ENCODE data around the gene VDR. TPM values are rescaled to one million over a fixed set of nuclear protein-coding genes. Genes with fewer than 3 reads are reported as not detected.

Gene VDR
- polyA plus RNA-seq, 1 donor from 2014 or later, result not detected

DNA sequence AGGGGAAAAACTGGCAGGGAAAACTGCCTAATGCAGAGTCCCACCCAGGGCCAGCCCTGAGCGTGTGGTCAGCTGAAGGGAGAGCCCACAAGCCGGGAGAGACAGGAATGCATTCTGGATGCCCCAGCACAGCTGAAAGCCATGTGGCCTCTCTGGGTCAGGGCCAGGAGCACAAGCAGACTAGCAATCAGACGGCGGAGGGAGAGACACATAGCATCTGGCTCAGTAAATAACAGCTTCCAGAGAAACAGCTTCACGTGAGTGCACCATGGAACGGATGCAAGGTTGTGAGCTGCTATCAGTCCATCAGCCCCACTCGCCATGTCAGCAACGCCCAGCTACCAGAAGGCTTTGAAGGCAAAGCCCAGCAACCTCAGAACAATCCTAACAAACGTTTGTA is 30.4 kb upstream of the VDR start:
- no peak for TF ChIP-seq REST (IDR thresholded peaks at IDR 0.05; ENCODE audit: borderline replicate concordance)
- no peak for TF ChIP-seq EP300 (conservative IDR thresholded peaks at IDR 0.05; ENCODE audit: poor library complexity, severe bottlenecking)
- no peak for TF ChIP-seq SMC3 (conservative IDR thresholded peaks at IDR 0.05; ENCODE audit: poor library complexity)
- TF ChIP-seq, protein P1, sequence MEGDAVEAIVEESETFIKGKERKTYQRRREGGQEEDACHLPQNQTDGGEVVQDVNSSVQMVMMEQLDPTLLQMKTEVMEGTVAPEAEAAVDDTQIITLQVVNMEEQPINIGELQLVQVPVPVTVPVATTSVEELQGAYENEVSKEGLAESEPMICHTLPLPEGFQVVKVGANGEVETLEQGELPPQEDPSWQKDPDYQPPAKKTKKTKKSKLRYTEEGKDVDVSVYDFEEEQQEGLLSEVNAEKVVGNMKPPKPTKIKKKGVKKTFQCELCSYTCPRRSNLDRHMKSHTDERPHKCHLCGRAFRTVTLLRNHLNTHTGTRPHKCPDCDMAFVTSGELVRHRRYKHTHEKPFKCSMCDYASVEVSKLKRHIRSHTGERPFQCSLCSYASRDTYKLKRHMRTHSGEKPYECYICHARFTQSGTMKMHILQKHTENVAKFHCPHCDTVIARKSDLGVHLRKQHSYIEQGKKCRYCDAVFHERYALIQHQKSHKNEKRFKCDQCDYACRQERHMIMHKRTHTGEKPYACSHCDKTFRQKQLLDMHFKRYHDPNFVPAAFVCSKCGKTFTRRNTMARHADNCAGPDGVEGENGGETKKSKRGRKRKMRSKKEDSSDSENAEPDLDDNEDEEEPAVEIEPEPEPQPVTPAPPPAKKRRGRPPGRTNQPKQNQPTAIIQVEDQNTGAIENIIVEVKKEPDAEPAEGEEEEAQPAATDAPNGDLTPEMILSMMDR (IDR thresholded peaks at IDR 0.05; ENCODE audit: poor library complexity, severe bottlenecking), result no peak
- TF ChIP-seq EZH2 (IDR thresholded peaks at IDR 0.05; ENCODE audit: borderline replicate concordance, insufficient read depth, low read length, poor library complexity, severe bottlenecking), result no peak
- TF ChIP-seq POLR2AphosphoS5 (IDR thresholded peaks at IDR 0.05), result no peak
- no peak for TF ChIP-seq RAD21 (conservative IDR thresholded peaks at IDR 0.05)
- no peak for TF ChIP-seq MXI1 (conservative IDR thresholded peaks at IDR 0.05; ENCODE audit: poor library complexity, severe bottlenecking)
- Histone ChIP-seq H3K36me3 (ENCODE audit: insufficient read depth, low read length) (no peaks in the 10 kb centered on the region), H3K9ac (ENCODE audit: low read length) (no peak overlapping the region), H2AFZ (ENCODE audit: low read depth, low read length) (no peak overlapping the region), H3K4me3 (ENCODE audit: low read length) (no peak overlapping the region), H3K4me2 (ENCODE audit: low read length) (no peak overlapping the region), H3K27ac (ENCODE audit: low read length) (no peak overlapping the region), H3K27me3 (ENCODE audit: insufficient read depth, low read depth, low read length) (no peaks in the 10 kb centered on the region), H3K79me2 (replicated peaks; ENCODE audit: insufficient read depth, low read length) (no peaks in the 10 kb centered on the region), H3F3A (ENCODE audit: insufficient read depth, low read length, poor library complexity, severe bottlenecking) (no peaks in the 10 kb centered on the region), H4K20me1 (ENCODE audit: insufficient read depth) (no peaks in the 10 kb centered on the region), H3K9me3 (ENCODE audit: low read length) (no peaks in the 10 kb centered on the region), H3K9me2 (ENCODE audit: insufficient read depth, low read length) (no peaks in the 10 kb centered on the region)

DNA sequence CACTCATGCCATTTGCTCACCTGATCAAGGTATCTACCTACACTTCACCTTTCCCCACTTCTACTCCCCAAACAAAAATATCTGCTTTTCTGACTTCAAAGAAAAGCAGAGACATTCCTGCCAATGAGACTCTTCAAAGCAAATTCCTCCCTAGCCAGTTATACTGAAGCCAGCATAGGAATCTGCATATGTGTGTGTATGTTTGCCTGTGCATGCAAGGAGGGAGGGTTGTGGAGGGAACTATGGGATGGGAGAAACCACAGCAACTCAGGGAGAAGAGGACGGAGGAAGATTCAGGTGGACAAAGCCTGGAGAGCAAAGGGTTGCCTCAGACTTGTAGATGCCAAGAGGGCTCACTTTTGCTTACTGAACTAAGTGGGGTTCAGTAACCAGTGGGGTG is 26.4 kb upstream of the VDR start:
- Histone ChIP-seq H2AFZ (ENCODE audit: low read depth, low read length) (no peak overlapping the region), H3K9me2 (ENCODE audit: insufficient read depth, low read length) (no peaks in the 10 kb centered on the region), H3F3A (ENCODE audit: insufficient read depth, low read length, poor library complexity, severe bottlenecking) (no peaks in the 10 kb centered on the region), H3K36me3 (ENCODE audit: insufficient read depth, low read length) (no peaks in the 10 kb centered on the region), H3K27ac (ENCODE audit: low read length) (no peak overlapping the region), H3K27me3 (ENCODE audit: insufficient read depth, low read depth, low read length) (no peaks in the 10 kb centered on the region), H3K4me2 (ENCODE audit: low read length) (no peak overlapping the region), H3K9me3 (ENCODE audit: low read length) (no peaks in the 10 kb centered on the region), H3K4me3 (ENCODE audit: low read length) (no peak overlapping the region), H4K20me1 (ENCODE audit: insufficient read depth) (no peaks in the 10 kb centered on the region), H3K9ac (ENCODE audit: low read length) (no peak overlapping the region), H3K79me2 (replicated peaks; ENCODE audit: insufficient read depth, low read length) (no peaks in the 10 kb centered on the region)
- TF ChIP-seq TAF1 (IDR thresholded peaks at IDR 0.05; ENCODE audit: low read depth), result no peak
- TF ChIP-seq REST (IDR thresholded peaks at IDR 0.05; ENCODE audit: borderline replicate concordance), result no peak
- no peak for TF ChIP-seq RAD21 (conservative IDR thresholded peaks at IDR 0.05)
- TF ChIP-seq MXI1 (conservative IDR thresholded peaks at IDR 0.05; ENCODE audit: poor library complexity, severe bottlenecking), result no peak
- TF ChIP-seq, protein P1 (IDR thresholded peaks at IDR 0.05; ENCODE audit: poor library complexity, severe bottlenecking), result no peak
- TF ChIP-seq POLR2AphosphoS5 (IDR thresholded peaks at IDR 0.05), result no peak
- TF ChIP-seq EZH2 (IDR thresholded peaks at IDR 0.05; ENCODE audit: borderline replicate concordance, insufficient read depth, low read length, poor library complexity, severe bottlenecking), result no peak
- no peak for TF ChIP-seq EP300 (conservative IDR thresholded peaks at IDR 0.05; ENCODE audit: poor library complexity, severe bottlenecking)
- no peak for TF ChIP-seq SMC3 (conservative IDR thresholded peaks at IDR 0.05; ENCODE audit: poor library complexity)
